ENCODE data around the gene ITPR2.

The ITPR2 gene

GRCh38 chr12:26874501-26875296 is 41.7 kb upstream of the ITPR2 start:
- TF ChIP-seq, protein P1, sequence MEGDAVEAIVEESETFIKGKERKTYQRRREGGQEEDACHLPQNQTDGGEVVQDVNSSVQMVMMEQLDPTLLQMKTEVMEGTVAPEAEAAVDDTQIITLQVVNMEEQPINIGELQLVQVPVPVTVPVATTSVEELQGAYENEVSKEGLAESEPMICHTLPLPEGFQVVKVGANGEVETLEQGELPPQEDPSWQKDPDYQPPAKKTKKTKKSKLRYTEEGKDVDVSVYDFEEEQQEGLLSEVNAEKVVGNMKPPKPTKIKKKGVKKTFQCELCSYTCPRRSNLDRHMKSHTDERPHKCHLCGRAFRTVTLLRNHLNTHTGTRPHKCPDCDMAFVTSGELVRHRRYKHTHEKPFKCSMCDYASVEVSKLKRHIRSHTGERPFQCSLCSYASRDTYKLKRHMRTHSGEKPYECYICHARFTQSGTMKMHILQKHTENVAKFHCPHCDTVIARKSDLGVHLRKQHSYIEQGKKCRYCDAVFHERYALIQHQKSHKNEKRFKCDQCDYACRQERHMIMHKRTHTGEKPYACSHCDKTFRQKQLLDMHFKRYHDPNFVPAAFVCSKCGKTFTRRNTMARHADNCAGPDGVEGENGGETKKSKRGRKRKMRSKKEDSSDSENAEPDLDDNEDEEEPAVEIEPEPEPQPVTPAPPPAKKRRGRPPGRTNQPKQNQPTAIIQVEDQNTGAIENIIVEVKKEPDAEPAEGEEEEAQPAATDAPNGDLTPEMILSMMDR (IDR thresholded peaks at IDR 0.05; ENCODE audit: low read length), result no peak
- no peak for TF ChIP-seq EZH2 (optimal IDR thresholded peaks at IDR 0.05; ENCODE audit: low read depth, low read length)
- no peak for TF ChIP-seq EZH2phosphoT487 (IDR thresholded peaks at IDR 0.05; ENCODE audit: low read length)
- Histone ChIP-seq H3K9me2 (replicated peaks; ENCODE audit: insufficient read depth, low read length) (no peaks in the 10 kb centered on the region), H3K9me3 (replicated peaks; ENCODE audit: insufficient read depth, low read length) (no peaks in the 10 kb centered on the region), H3K4me1 (ENCODE audit: low read length) (peaks cover 46% of the 10 kb centered on the region), H3K79me2 (ENCODE audit: low read length) (no peaks in the 10 kb centered on the region), H3K4me2 (ENCODE audit: low read depth, low read length) (no peak overlapping the region), H3K27ac (ENCODE audit: low read length) (no peak overlapping the region), H3K36me3 (replicated peaks; ENCODE audit: insufficient read depth, low read length) (no peaks in the 10 kb centered on the region), H2AFZ (ENCODE audit: low read length) (no peak overlapping the region), H3K9ac (ENCODE audit: low read length) (no peak overlapping the region), H3K4me3 (ENCODE audit: low read length) (no peak overlapping the region), H4K20me1 (ENCODE audit: insufficient read depth, low read length) (no peaks in the 10 kb centered on the region), H3F3A (ENCODE audit: insufficient read depth, low read length) (peaks cover 21% of the 10 kb centered on the region), H3K27me3 (replicated peaks; ENCODE audit: insufficient read depth, low read length) (no peaks in the 10 kb centered on the region)
- peak; percentile 33 for DNase-seq

GRCh38 chr12:26872625-26873024 is 39.6 kb upstream of the ITPR2 start:
- Histone ChIP-seq H3K4me1 (ENCODE audit: low read length) (peaks cover 49% of the 10 kb centered on the region), H3K79me2 (ENCODE audit: low read length) (no peaks in the 10 kb centered on the region), H3K27me3 (replicated peaks; ENCODE audit: insufficient read depth, low read length) (no peaks in the 10 kb centered on the region), H4K20me1 (ENCODE audit: insufficient read depth, low read length) (no peaks in the 10 kb centered on the region), H3K27ac (ENCODE audit: low read length) (no peak overlapping the region), H3K9ac (ENCODE audit: low read length) (no peak overlapping the region), H3F3A (ENCODE audit: insufficient read depth, low read length) (peaks cover 26% of the 10 kb centered on the region), H3K4me2 (ENCODE audit: low read depth, low read length) (no peak overlapping the region), H2AFZ (ENCODE audit: low read length) (no peak overlapping the region), H3K4me3 (ENCODE audit: low read length) (no peak overlapping the region), H3K9me2 (replicated peaks; ENCODE audit: insufficient read depth, low read length) (no peaks in the 10 kb centered on the region), H3K36me3 (replicated peaks; ENCODE audit: insufficient read depth, low read length) (no peaks in the 10 kb centered on the region), H3K9me3 (replicated peaks; ENCODE audit: insufficient read depth, low read length) (no peaks in the 10 kb centered on the region)
- no peak for DNase-seq
- TF ChIP-seq, protein P1 (IDR thresholded peaks at IDR 0.05; ENCODE audit: low read length), result no peak
- TF ChIP-seq EZH2phosphoT487 (IDR thresholded peaks at IDR 0.05; ENCODE audit: low read length), result no peak
- TF ChIP-seq EZH2 (optimal IDR thresholded peaks at IDR 0.05; ENCODE audit: low read depth, low read length), result no peak

GRCh38 chr12:26871985-26872384 is 39.0 kb upstream of the ITPR2 start:
- Histone ChIP-seq H3K9me2 (replicated peaks; ENCODE audit: insufficient read depth, low read length) (no peaks in the 10 kb centered on the region), H4K20me1 (ENCODE audit: insufficient read depth, low read length) (no peaks in the 10 kb centered on the region), H3K27ac (ENCODE audit: low read length) (no peak overlapping the region), H3K4me2 (ENCODE audit: low read depth, low read length) (no peak overlapping the region), H3K36me3 (replicated peaks; ENCODE audit: insufficient read depth, low read length) (no peaks in the 10 kb centered on the region), H3K27me3 (replicated peaks; ENCODE audit: insufficient read depth, low read length) (no peaks in the 10 kb centered on the region), H3K9ac (ENCODE audit: low read length) (no peak overlapping the region), H2AFZ (ENCODE audit: low read length) (no peak overlapping the region), H3F3A (ENCODE audit: insufficient read depth, low read length) (peaks cover 31% of the 10 kb centered on the region), H3K9me3 (replicated peaks; ENCODE audit: insufficient read depth, low read length) (no peaks in the 10 kb centered on the region), H3K4me1 (ENCODE audit: low read length) (peaks cover 53% of the 10 kb centered on the region), H3K79me2 (ENCODE audit: low read length) (no peaks in the 10 kb centered on the region), H3K4me3 (ENCODE audit: low read length) (no peak overlapping the region)
- DNase-seq, result no peak
- TF ChIP-seq EZH2 (optimal IDR thresholded peaks at IDR 0.05; ENCODE audit: low read depth, low read length) (no peak), EZH2phosphoT487 (IDR thresholded peaks at IDR 0.05; ENCODE audit: low read length) (no peak)
- TF ChIP-seq, protein P1 (IDR thresholded peaks at IDR 0.05; ENCODE audit: low read length), result no peak

All from MM.1S (cell line).